GM12801 (cell line): ENCODE measurements around the gene CREG2.

Experiments used
- CTCF ChIP-seq: IDR thresholded peaks from one replicate; pipeline ENCODE4 v1.5.1; 2011; ENCODE audit warnings: control low read depth; ENCODE audit not compliant: insufficient read length; ENCODE audit errors: extremely low read depth

Gene CREG2

DNA sequence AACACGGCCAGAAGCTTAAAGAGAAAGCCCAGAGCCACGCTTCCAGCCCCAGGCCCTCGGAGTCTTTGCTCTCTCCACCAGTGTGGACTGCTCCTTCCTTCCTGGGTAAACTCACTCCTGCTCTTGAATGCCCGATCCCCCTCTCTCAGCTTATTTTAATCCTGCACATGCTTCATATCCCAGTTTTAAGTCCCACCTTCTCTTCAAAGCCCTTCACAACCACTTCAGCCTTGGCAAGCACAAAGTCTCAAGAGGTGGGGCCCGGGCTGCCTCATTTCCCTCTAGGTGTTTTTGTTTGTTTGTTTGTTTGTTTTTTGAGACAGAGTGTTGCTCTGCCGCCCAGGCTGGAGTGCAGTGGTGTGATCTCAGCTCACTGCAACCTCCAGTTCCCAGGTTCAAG, 21.6 kb upstream of the CREG2 start:
- TF ChIP-seq CTCF: no peak

GRCh38 chr2:101405351-101405899, 18.1 kb upstream of the CREG2 start:
- no peak for TF ChIP-seq CTCF

DNA sequence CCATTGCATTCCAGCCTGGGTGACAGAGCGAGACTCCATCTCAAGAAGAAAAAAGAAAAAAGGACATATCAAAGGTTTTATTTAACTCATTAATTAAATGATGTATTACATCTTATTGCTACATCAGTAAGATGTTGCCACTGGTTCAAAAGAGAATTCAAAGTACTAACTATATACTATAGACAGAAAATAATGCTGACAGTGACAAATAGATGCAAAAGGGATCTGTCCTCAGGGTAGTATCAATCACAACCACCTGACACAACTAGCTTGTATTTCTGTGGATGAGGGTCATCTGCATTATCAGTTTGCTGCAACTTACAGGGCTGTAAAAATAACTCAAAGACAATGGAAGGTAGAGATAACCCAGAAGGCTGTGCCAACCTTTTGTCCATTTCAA, 16.4 kb upstream of the CREG2 start:
- no peak for TF ChIP-seq CTCF

DNA sequence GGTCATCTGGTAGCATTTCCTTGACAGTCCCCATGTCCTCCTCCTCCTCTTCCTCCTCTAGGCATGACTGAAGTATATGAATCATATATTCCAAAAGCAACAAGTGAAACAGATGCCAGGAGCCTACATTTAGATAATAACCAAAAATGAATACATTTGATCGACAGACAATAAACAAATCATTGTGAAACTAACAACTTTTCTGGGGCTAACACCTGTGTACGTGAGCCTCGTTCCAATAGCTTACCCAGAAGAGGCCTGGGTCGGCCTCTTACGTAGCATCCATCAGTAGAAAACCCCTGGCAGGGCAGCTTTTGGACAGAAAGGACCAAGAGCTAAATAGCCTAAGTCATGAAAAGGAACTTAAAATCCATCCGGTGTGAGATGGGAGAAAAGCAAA, 15.3 kb upstream of the CREG2 start:
- no peak for TF ChIP-seq CTCF

DNA sequence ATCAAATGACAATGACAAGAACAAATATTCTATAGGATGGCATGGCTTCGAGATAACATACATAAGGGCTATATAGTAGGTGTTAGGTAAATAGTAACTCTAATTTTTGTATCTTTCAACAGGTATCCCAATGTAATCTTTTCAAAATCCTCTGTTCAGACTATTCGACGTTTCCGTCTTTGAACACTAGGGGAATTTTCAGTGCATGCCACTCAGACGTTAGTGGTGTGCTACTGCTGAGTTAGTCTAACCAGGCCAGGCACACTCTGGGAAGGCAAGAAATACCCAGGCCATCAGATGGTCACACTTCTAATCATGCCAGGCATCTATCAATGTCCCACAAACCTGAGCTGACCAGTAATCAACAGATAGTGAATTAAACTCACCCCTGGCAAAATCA, 14.6 kb upstream of the CREG2 start:
- TF ChIP-seq CTCF: no peak

- no peak for TF ChIP-seq CTCF
Observed at GRCh38 chr2:101401326-101401665, 14.0 kb upstream of the CREG2 start.

- no peak for TF ChIP-seq CTCF
Observed at GRCh38 chr2:101400506-101401325, 13.4 kb upstream of the CREG2 start.
